ENCODE measurements around the gene TLK1.

GRCh38 chr2:171095014-171095582 is 65.6 kb downstream of the TLK1 start:
- TF ChIP-seq CTCF (IDR thresholded peaks at IDR 0.05) (no peak), POLR2A (IDR thresholded peaks at IDR 0.05) (no peak), POLR2AphosphoS5 (IDR thresholded peaks at IDR 0.05; ENCODE audit: insufficient read depth in 1 of 2, low read depth in 1 of 2) (no peak)
